GM19324 (cell line): ENCODE results near the gene SERAC1.

ENCODE experiments used
- ATAC-seq: cut with Tn5 transposase; IDR thresholded peaks from one replicate; pipeline ENCODE4 v1.9.1; 2021; ENCODE audit warnings: mild to moderate bottlenecking, moderate library complexity; ENCODE audit not compliant: unreplicated experiment, low FRiP score

SERAC1 gene

DNA sequence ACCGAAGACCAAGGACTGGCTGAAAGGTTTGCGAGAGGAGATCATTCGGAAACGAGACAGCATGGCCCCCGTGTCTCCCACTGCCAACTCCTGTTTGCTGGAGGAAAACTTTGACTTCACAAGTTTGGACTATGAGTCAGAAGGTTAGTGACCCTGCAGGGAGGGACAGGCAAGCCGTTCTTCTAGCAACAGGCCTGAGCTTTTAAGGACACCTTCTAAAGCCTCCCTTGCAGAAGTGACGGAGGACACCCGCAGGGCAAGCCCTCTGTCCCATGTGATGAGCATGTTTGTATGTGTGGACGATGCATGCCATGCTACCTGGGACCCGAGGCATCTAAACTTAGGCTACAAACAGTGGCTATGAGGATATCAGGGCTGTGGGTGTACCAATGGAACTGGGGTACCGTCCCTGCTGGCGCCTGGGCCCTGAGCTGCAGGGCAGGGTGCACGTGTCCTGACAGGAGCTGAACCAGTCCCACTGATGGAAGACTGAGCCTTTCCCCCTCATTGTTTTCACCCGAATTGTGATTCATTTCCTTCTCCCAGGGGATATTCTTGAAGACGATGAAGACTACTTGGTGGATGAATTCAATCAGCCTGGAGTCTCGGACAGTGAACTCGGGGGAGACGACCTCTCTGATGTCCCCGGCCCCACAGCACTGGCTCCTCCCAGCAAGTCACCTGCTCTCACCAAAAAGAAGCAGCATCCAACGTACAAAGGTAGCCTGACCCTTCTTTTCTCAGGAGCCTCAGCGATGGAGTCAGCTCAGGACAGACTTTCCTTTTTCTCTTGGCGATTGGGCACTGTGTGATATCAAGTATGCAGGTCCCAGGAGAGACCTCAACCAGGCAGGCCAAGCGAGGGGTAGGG lies 84.4 kb downstream of the SERAC1 start:
- ATAC-seq: no peak

DNA sequence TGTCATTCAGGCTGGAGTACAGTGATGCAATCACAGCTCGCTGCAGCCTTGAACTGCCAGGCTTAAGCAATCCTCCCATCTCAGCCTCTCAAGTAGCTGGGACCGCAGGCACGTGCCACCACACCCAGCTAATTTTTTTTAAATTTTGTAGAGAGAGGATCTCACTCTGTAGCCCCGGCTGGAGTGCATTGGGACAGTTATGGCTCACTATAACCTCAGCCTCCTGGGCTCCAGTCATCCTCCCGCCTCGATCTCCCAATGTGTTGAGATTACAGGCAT lies 86.5 kb downstream of the SERAC1 start:
- ATAC-seq: no peak

DNA sequence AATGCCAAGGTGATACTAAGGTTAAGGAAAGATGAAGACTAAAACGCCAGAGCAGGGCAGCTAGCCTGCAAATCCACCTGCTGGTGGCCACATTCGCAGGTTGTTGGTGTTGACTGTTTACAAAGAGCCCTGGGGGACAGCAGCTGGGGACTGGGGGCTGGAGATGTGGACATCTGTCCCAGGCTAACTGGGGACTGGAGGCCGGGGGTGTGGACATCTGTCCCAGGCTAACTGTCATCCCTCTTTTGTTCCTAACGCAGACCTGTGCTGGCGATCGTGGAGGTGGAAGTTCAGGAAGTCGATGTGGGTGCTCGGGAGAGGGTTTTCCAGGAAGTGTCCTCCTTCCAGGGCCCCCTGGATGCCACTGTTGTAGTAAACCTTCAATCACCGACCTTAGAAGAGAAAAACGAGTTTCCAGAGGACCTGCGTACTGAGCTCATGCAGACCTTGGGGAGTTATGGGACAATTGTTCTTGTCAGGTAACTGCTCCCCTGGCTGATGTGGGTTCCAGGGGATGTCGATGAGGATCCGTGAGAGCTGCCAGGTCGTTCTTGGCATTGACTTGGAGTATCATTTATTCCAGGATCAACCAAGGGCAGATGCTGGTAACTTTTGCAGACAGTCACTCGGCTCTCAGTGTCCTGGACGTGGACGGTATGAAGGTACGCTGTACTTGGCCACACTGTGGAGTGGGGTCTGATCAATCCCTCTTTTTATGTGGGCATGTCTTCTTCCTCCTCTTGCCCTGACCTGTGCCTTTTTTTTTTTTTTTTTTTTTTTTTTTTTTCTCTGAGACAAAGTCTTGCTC lies 87.0 kb downstream of the SERAC1 start:
- ATAC-seq: no peak

DNA sequence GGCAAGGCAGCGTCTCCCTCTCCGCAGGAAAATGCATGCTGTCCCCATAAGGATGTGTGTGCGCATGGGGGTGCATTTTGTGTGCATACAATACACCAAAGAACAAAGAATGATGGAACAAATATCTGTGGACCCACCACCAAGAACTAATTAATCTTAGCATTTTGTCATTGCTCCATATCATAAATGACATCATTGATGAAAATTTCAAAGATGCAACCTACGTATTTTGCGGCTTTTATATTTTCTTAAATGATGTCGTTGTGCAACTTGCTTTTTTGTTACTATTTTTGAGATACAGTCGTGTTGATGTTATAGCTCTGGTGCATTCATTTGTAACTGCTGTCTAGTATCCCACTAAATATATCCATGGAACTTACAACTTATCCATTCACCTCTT lies 89.7 kb downstream of the SERAC1 start:
- ATAC-seq: no peak

DNA sequence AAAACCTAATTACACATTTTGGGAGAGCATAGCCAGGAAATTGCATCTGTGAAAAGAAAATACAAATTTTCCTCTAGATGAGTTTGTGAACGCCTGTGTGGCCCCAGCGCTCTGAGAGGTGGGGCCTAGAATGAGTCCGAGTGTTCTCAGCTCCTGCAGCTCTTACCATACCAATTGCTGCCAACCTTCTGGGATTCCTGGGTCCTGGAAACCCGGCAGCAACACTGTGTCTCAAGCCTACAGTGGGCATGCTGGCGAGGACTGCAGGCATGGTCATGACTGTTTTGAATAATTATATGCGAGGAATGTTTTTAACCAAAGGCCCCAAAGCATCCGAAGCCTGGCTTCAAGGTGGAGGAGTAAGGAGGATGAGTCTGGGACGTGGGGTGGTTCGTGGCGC lies 90.4 kb downstream of the SERAC1 start:
- ATAC-seq: no peak

DNA sequence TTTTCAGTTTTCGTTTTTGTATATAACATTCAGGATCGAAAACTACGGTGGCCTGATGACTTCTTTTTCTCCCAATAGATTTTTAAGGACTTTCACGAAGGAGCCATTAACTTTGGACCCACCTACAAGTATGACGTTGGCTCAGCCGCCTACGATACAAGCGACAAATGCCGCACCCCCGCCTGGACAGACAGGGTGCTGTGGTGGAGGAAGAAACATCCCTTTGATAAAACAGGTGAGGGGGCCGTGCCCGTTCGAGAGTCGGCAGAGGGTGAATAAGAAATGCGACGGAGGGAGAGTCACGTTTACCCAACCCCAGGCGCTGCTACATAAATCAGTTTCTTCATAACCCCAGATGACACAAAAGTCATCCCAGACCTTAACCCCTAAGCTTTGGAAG lies 91.5 kb downstream of the SERAC1 start:
- no peak for ATAC-seq

DNA sequence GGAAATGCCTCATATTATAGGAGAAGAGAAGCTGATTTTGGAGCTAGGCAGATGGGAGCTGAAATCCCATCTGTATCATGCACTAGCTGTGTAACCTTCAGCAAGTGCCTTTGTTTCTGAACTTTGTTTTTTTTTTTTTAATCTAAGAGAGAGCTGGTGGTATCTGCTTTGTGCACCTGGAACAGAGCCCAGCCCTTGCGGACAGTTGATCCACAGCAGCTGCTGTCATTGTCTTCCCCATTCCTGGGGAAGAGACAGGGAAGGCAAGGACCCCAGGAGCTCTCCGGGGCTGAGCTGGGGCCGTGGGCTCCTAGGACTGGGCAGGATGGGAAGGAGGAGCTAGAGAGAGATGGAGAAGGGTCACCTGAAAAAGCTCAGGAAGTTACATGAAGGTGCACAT lies 94.3 kb downstream of the SERAC1 start:
- no peak for ATAC-seq

DNA sequence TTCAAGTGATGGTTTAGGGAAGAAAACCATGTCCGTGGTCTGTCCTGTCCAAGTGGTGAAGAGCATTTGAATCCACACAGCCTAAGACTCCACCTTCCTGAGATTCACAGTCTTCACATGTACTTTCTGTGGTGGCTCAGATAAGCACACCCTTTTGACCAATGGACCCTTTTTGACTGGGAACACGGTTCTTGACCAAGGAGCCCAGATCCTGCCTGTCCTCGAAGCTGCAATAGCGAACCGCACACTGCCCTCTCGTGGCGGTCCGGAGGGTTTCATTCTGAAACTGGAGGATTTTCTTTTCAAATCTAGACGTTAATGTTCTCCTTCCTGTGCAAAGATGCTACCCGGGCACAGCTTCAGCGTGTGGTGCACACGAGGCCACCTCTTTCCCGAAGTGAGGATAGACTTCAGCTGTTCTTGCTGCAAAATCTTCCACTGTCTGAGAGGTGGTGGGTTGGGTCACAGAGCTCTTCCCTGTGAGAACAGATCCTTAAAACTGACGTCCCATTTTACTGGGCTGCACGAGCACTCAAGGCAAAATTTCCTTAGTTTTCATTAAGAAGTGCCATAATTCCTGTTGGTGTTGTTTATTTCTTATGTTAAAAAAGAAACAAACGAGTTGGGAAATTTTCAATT lies 95.9 kb downstream of the SERAC1 start:
- ATAC-seq: peak; percentile 57

DNA sequence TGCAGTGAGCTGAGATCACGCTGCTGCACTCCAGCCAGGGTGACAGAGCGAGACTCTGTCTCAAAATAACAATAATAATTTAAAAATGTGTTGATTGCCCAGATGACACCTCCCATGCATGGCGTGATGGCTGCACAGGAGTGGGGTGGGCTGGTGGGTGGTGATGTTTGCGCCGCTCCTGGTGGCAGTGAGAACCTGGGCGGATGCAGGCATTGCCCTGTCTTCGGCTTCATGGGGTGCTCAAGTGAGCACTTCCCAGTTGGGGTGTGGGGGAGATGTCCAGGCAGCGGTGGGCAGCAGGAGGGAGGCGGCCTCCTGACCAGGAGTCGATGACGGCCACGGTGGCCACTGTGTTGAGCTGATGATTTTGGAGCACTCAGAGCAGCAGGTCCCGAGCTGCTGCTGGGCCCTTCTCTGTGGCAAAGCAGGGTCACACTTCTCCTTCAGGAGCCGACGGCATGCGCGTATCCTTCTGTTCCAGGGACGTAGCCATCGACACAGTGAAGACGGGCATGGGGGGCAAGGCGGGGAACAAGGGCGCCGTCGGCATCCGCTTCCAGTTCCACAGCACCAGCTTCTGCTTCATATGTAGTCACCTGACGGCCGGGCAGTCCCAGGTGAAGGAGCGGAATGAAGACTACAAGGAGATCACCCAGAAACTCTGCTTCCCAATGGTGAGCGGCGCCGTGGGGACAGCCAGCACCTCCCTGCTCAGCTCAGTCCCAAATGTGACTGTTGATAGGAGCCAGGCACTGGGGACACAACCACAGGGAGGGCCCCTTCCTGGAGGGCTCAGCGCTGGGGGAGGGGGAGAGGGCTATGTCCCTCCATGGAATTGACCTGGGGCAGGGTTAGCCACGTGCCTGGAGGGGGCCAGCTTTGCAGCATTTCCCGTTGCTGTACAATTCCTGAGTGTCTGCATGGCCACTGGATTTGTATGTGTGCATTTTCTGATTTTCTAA lies 96.7 kb downstream of the SERAC1 start:
- no peak for ATAC-seq

DNA sequence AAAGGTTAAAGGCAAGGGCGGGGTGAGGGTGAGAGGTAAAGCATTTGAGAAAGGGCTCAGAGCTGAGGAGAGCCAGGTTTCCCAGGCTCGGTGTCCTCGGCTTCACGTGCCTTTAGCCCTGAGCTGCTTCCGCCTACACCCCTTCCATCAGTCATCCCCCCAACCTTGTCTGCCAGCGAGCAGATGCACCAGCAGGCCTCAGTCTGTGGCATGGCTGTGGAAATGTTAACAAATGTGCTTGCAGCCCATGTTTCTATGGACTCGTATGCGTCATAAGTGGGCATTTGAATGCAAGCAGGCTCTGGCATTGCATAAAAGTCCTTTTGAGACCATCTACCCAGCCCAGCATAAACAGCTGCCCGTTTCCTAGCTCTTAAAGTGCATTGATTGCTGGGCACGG lies 97.5 kb downstream of the SERAC1 start:
- ATAC-seq: no peak

DNA sequence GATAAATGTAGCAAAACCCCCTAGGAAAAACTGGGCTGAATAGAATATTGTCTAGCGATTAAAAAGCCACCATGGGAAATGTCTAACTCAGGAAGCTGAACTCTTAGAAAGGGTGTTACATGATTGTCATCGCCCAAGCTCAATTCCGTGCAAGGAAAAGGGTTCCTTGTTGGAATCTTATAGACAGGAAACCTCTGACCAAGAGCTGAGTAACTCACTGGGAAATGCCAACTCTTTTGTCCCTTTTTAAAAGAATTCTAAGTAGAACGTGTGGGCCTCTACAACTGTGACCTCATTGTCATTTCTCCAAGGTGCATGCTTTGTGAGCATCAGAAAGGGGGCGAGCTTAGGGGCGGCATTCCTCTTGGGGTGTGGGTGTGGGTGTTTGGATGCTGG lies 98.3 kb downstream of the SERAC1 start:
- no peak for ATAC-seq

DNA sequence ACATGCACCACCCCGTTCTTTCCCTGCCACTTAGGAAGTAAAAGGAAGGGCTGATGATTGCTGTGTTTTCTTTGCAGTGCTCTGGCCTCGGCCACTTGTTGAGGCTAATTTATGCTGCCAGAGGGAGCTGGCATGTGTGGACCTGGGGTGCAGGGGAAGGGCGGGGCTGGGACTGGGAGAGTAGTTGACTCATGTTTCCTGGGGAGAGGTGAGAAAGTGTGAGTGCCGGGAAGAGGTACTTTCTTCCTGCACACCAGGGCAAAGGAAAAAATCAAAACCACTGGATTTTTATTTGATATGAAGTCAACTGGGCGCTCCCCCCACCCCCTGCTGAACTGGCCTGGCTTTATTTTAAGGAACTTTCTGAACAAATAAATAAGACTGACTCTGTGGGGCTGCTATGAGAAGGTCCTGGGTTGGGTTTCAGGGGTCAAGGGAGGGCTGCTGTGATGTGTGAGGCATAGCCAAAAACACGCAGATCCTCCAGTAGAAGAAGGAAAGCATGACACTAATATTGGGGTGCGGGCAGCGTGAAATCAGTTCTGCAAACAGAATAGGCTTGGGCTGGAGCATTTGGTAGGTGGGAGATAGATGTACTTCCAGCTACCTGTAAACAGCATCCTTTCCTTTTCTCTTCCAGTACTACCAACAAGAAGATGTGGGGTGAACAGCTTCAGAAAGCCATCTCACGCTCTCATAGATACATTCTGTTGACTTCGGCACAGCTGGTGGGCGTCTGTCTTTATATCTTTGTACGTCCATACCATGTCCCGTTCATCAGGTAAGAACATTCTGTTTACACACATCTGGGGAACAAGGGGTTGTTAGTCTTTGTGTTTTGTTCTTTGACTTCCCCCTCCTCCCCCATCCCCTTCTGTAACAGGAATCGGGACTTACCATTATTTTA lies 98.9 kb downstream of the SERAC1 start:
- ATAC-seq: no peak

DNA sequence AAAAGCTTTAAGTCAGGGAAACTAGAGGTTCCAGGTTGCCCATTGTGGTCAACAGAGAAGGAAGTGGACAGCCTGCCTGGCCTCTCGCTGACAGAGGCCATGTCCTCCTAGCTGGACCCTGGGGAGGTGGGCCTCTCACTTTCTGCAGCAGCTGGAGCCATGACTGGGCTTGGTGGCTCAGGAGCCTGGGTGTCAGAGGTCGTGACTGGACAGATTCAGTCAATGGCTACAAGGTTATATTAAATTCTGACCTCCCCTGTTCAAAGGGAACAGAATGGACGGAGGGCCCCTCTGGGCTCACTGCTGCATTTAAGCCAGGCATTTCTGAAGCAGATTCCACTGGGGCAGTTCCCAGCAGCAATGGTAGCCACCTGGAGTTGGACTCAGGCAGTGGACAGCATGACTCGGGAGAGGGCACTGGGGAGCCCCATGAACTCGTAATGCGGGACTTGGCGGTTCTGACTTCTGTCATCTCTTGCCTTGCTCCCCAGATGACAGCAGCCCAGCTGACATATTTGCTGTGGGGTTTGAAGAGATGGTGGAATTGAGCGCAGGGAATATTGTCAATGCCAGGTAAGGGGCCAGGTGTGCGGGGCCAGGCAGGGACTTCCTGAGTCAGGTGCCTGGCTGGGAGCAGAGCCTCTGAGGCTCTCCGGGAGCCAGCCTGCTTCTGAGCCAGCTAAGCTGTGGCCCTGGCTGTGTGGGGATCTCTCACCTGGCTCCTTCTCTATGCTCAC lies 99.7 kb downstream of the SERAC1 start:
- no peak for ATAC-seq

DNA sequence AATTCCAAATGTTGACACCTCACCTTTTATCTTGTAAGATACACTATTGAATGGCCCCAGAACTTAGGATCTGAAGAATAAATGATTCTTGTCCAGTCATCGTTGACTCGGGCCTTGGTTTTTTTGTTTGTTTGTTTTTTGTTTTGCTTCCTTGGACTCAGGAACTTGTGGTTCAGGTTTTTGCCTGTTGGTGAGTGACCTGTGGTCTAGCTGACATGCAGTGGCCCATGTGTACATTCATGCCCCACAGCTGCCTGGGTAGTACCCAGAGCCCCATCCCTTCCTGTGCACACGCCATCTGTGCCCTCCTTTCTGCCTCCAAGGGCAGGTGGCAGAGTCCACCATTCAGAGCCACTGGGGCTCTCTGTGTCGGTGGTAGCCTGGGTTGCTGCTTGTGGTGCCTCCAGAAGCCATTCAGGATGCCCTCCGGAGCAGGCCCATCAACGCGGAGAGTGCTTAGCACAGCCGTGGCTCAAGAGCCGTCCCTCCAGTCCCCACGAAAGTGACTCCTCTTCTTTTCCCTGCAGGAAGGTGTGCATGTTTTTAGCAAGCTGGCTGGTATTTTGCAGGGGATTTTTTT lies 100.5 kb downstream of the SERAC1 start:
- no peak for ATAC-seq

DNA sequence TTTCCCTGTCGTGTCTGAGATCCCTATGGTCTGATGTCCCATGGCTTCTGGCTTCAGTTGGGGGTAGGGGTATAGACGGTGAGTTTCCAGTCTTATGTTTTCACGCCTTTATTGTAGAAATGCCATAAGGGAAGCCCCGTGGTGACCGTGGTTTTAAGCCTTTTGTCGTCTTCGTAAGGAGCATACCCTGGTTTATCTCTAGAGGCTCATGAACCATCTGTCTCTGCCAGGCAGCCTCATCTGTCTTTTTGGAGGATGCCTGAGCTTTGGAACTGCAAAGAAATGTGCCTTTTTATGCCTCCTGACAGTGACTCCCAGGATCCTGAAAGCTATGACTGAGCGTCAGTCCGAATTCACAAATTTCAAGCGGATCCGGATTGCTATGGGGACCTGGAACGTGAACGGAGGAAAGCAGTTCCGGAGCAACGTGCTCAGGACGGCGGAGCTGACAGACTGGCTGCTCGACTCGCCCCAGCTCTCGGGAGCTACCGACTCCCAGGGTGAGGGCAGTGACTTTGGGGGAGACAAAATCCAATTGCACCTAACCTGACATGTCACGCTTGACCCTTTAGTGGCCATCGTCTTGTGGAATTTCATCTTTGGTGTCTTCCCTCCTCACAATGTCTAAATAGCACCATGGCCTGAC lies 101.8 kb downstream of the SERAC1 start:
- no peak for ATAC-seq

DNA sequence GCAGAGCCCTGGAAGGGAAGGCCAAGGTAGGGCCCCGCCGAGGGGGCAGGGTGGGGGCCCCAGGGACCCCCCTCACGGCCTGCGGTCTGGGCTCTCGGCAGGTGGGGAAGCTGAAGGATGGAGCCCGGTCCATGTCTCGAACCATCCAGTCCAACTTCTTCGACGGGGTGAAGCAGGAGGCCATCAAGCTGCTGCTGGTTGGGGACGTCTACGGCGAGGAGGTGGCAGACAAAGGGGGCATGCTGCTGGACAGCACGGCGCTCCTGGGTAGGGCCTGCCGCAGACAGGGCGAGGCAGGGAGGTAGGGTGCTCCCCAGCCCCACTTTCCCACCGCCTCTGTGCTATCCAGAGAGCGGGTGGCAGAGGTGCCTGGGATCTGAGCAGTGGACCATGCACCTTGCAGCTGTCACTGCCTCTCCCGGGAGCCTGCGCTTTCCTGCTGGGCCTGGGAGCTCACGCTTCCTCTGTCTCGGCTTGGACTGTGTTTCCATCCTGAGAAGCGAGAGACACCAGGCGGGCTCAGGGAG lies 103.3 kb downstream of the SERAC1 start:
- no peak for ATAC-seq

DNA sequence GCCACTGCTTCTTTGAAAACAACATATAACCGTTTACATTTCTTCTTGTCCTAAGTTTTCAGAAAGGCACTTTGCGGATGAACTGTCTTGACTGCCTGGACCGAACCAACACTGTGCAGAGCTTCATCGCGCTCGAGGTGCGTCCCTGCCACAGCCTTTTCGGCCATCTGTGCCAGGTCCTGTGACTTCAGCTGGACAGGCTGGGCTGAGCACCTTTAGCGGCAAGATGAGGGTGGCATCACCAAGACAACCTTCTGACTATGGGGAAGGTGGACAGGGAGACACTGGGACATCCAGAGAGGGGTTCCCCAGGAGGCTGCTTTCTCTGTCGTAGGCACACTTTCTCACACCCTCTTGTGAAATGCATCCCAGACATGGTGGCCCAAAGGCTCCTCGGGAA lies 104.3 kb downstream of the SERAC1 start:
- no peak for ATAC-seq
